Renal cortical epithelial cell (primary cell): ENCODE data around the gene SNRNP25. TPM values are rescaled to one million over a fixed set of nuclear protein-coding genes. Genes with fewer than 3 reads are reported as not detected.
"Not testable (repeated sequence)": the region's sequence is repeated elsewhere in the genome, so short reads cannot be mapped to it uniquely, and the experiment has no call there.

ENCODE experiments used
- DNase-seq: peaks from one replicate; pipeline ENCODE4 v3.0.0-alpha.2; 2011; ENCODE audit warnings: low read depth
- total RNA-seq: library from RNA; depleted of rRNA; stranded (reverse); fragments of >200 nt; gene quantifications from 2 replicates; pipeline ENCODE4 v1.2.3, GENCODE V29; 2014

SNRNP25 gene
- total RNA-seq = 19.1 and 21.7 TPM in 2 replicates

GRCh38 chr16:53346-54236, at the start of gene SNRNP25, which contains the start of gene POLR3K:
TSS of gene SNRNP25 (plus strand) at chr16:53828. CDS start at chr16:54017, 189 bp downstream.
TSS of gene POLR3K (minus strand) at chr16:53608. CDS start at chr16:53586, 22 bp downstream.
- DNase-seq = peak; percentile 90

- DNase-seq = no peak
These were observed 43.5 kb upstream of the SNRNP25 start for GRCh38 chr16:9903-10665.

GRCh38 chr16:10772-11171, 42.9 kb upstream of the SNRNP25 start:
- DNase-seq = not testable (repeated sequence)

- DNase-seq = not testable (repeated sequence)
These were observed 36.4 kb upstream of the SNRNP25 start for GRCh38 chr16:17062-17765.

GRCh38 chr16:20886-21285, 32.7 kb upstream of the SNRNP25 start:
- DNase-seq = not testable (repeated sequence)

- DNase-seq = not testable (repeated sequence)
These were observed 29.5 kb upstream of the SNRNP25 start for GRCh38 chr16:24151-24550.

- DNase-seq = not testable (repeated sequence)
These were observed 27.7 kb upstream of the SNRNP25 start for GRCh38 chr16:25926-26348.

- DNase-seq = not testable (repeated sequence)
These were observed 23.0 kb upstream of the SNRNP25 start for GRCh38 chr16:30627-31026.

- not testable (repeated sequence) for DNase-seq
These were observed 20.3 kb upstream of the SNRNP25 start for GRCh38 chr16:33154-33876.

GRCh38 chr16:33877-34647, 19.6 kb upstream of the SNRNP25 start:
- DNase-seq = no peak

GRCh38 chr16:34648-34987, 19.0 kb upstream of the SNRNP25 start:
- no peak for DNase-seq

- no peak for DNase-seq
These were observed 18.5 kb upstream of the SNRNP25 start for GRCh38 chr16:35011-35677.

GRCh38 chr16:35678-36305, 17.8 kb upstream of the SNRNP25 start:
- DNase-seq = no peak

GRCh38 chr16:36336-36984, 17.2 kb upstream of the SNRNP25 start:
- no peak for DNase-seq

- no peak for DNase-seq
These were observed 16.1 kb upstream of the SNRNP25 start for GRCh38 chr16:37511-37910.

- DNase-seq = not testable (repeated sequence)
These were observed 15.4 kb upstream of the SNRNP25 start for GRCh38 chr16:38206-38605.

- DNase-seq = peak; percentile 39
These were observed 14.4 kb upstream of the SNRNP25 start for GRCh38 chr16:38941-39892.
